GM18508 (cell line): Measurements from ENCODE around the gene DDX51.
"Not testable (repeated sequence)": the region's sequence is repeated elsewhere in the genome, so short reads cannot be mapped to it uniquely, and the experiment has no call there.

ENCODE experiments used
- ATAC-seq: cut with Tn5 transposase; IDR thresholded peaks from one replicate; pipeline ENCODE4 v1.9.1; 2021; ENCODE audit warnings: moderate number of reproducible peaks; ENCODE audit not compliant: insufficient read depth, unreplicated experiment

Gene DDX51

DNA sequence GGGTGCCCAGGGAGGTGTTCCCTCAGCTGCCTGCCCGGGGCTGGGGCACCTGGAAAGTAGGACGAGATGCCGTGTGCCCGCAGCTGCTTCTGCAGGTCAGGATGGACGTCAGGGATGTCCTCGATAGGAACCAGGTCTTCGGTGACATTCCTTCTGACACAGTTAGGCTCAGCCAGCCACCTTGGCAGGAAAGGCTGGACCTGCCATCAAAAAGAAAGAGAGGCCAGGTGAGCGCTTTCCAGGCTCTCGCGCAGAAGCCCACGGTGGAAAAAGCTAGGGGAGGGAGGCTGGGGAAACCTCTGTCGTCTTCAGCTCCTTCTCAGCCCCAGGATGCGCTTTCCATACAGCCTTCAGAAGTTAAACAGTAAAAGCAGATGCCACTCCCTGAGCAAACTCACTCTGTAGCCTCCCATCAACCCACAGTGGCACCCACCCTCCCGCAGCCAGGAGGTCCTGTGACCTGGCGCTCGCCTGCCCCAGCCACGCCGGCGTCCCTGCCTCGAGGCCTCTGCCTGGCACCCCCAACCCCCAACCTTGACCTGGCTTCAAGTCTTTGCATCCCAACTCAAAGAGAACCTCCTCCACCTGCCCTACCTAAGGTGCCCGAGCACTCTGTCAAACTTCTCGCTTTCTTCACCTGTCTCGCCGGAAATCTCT is 1.3 kb downstream of the DDX51 start:
- no peak for ATAC-seq

DNA sequence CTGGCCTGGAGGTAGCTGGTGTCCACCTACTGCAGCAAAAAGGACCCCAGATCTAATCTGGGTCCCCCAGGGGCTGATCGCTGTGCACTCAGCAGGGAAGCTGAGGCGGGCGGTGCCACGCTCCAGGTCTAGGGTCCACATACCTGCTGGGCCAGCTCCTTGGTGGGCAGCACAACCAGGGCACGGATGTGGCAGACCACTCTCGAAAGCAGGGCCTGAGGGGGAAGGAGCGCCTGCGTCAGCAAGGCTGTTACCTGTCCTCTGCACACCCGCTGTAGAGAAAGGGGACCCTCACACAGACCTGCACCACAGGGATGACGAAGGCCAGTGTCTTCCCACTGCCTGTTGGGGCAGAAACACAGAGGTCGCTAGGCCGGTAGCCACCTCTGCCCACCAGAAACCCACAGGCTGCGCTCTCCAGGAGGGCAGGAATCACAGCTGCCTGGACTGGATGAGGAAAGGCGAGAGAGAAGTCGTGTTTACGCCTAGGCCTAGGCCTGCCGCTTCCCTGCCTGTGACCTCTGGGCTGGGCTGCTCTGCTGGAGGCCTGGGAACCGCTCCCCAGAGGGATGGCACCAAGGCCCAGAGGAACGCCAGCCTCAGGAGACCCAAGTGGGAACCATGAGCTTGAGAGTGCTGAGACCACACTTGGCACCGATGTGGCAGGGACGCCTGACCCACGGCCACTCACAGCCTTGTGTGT is 2.0 kb downstream of the DDX51 start:
- ATAC-seq = no peak

DNA sequence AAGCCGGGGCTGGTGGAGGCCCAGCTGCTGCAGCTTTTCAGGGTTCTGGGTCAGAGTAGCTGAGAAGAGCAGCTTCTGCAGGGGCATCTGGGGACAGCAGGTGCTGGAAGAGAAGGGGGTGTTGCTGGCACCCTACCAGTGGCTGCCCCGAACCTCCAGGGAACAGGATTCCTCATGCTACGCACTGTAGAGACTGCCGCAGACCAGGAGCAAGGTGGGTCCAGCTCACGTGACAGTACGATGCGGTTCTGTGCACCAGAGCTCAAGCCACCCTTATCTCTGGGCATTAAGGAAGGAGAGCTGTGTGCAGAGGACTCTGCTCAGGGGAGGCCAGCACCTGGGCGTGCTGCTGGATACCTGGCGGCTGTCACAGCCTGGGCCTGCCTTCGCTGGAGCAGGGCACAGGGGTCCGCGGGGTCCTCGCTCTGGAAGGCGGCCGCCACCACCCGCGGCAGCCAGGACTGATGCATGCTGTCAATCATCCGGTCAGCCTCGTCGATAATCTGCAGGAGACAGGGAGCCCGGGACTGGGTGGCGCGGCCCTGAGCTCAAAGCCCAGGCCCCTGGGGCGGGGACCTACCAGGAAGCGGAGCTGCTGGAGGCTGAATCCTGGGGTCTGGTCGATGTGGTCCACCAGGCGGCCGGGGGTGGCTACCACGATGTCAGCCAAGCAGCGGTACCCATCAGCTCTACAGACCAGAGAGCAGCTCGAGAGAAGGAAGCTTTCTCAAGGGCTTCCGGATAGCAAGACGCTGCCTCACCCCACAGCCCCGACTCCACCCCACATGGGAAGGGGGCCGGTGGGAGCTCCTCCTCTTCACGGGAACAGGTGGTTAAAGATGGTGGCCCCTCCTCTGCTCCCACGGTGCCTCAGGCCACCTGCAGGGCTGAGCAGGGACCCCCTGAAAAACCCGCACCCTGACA is 2.9 kb downstream of the DDX51 start:
- no peak for ATAC-seq

- no peak for ATAC-seq
Observed at GRCh38 chr12:132140501-132140900, 3.6 kb downstream of the DDX51 start.

DNA sequence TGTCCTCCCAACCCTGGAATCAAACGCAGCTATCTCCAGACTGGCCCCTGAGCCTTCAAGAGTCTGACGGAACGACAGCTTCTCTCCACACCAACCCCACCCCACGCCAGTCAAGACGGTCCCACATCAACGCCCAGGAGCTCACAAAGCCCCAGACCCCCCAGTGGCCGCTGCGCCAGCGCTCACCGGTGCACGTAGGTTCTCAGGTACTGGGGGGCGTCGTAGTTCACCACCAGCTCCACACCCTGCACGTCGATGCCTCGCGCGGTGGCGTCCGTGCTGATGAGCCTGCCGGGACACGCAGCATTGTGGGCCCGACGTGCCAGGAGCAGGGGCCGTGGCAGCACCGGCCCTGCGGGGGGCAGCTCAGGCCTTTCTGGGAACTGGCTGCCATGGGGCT is 4.2 kb downstream of the DDX51 start:
- no peak for ATAC-seq

GRCh38 chr12:132138941-132139871 is 4.9 kb downstream of the DDX51 start:
- no peak for ATAC-seq

- no peak for ATAC-seq
Observed at GRCh38 chr12:132137483-132138125, 6.5 kb downstream of the DDX51 start.

DNA sequence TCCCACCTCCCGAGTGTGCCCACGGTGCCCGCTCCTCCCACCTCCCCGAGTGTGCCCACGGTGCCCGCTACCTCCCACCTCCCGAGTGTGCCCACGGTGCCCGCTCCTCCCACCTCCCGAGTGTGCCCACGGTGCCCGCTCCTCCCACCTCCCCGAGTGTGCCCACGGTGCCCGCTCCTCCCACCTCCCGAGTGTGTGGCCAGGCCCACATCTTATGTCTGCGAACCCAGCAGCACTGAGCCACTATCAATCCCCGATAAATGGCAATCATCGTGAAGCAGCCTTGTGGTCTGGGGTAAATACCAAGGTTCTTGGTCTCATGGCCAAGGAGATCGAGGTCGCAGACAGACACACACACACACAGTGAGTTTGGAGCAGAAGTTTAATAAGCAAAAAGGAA is 7.9 kb downstream of the DDX51 start:
- not testable (repeated sequence) for ATAC-seq

DNA sequence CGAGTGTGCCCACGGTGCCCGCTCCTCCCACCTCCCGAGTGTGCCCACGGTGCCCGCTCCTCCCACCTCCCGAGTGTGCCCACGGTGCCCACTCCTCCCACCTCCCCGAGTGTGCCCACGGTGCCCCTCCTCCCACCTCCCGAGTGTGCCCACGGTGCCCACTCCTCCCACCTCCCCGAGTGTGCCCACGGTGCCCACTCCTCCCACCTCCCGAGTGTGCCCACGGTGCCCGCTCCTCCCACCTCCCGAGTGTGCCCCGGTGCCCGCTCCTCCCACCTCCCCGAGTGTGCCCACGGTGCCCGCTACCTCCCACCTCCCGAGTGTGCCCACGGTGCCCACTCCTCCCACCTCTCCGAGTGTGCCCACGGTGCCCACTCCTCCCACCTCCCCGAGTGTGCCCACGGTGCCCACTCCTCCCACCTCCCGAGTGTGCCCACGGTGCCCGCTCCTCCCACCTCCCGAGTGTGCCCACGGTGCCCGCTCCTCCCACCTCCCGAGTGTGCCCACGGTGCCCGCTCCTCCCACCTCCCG is 9.4 kb downstream of the DDX51 start:
- not testable (repeated sequence) for ATAC-seq

DNA sequence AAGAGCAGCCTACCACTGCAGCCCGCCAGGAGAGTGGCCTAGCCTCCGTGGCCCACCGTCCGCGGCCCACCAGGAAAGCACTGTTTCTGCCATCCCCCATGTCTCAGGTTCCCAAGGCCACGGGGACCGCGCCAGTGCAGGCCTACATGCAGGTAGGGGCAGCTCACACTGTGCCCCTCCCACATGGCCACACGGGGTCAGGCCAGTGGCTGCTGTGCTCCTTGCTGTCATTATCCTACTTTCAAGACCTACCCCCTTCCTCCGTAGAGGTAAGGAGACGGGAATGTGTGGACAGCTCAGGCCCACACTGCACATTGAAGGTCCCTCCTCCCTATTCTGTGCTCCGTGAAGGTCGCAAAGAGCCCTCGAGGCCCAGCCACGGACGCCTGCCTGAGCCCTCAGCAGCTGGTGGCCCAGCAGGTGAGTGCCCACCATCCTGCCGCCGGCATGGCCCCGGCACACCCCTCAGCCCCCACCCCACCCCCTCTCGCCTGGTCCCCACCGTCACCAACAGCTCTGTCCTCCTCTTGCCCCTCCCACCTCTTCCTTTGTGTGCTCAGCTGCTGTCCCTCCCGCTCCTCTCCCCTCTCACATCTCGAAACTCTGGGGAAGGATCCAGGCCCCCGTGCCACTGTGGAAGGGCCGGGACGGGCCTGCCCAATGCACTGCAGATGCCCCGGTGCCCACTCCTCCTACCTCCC is 10.0 kb downstream of the DDX51 start:
- ATAC-seq = no peak

DNA sequence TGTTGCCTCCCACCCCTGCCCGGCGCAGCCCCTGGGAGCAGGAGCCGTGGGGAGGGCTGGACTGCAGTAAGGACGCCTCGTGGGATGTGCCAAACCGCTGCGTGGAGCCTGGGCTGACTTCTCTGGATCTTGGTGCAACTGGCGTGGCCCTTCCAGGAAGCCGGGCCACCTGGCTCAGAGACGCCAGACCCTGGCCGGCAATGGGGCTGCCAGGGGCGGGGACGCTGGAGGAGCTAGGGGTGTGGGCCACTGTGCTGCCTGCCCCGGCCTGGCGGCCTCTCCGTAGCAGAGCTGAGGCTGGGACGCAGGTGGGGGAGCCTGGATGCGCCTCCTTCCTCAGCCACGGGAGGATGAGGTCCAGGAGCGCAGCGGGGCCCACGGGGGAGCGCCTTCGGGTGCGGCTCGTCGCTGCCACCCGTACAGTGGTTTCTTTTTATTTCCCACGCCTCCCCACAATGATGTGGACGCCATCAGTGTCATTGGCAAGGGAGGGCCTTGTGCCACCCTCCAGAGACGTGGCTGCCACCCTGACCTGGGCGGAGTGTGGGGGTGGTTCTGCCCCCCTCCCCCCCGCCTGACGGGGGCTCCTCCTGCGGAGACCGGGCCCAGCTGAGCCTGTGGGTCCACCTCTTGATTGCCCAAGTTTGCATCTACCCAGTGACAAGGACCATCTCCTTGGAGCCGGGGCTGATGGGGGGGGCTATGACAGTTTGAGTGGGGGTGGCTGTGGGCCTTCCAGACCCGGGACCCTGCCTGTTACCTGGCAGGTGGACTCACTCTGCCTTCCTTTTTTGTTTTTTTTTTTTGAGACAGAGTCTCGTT is 11.3 kb downstream of the DDX51 start:
- ATAC-seq = no peak

DNA sequence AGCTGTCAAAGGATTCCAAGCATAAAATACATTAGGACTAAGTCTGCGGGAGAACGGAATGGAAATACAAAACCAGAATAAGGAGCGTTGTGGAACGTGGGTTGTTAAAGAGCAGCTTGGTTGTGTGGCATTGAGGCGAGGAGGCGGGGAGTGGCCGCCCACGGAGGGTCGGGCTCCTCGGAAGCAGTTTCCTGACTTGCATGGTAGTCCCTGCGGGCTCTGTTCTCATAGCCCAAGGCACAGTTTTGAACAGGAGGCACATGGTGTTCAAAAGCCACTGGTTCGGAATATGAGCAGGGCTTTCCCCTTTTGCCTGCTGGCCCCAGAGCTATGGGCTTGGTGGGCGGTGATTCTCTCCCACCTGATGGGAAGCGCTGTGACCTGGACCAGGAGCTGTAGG is 12.2 kb downstream of the DDX51 start:
- no peak for ATAC-seq

DNA sequence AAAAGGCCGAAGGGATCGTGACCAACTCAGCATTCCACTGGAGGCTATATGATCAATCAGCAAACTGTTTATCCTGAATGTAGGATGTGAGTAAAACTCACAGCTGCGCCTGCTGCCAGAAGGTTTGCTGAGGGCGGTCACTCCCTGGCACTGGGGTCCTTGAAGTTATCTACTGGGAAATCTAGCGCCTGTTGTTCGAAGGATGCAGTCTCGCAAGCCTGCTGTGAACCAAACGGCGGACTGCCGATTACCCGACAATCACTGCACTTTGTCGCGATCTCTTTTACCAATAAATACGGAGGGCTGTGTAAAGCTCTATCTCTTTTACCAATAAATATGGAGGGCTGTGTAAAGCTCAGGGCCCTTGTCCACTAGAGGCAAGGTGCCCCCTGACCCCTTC is 12.9 kb downstream of the DDX51 start:
- no peak for ATAC-seq

DNA sequence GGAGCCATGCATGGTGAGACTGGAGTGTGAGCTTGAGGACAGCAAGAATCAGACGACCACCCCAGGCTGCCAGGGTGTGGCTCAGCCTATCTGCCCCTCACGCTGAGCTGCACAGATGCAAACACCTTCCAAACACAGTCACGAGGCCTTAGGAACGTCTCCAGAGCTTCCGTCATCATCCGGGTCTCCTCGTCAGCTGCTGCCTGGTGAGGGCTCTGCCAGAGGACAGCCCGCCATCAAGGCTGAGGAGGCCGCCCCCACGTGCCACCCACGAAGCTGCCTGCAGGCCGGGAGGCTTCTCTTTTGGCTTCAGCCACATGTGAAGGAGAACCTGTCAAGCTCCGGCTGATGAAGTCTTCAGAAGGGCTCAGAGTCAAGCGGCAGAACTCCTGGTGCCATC is 13.4 kb downstream of the DDX51 start:
- ATAC-seq = no peak

DNA sequence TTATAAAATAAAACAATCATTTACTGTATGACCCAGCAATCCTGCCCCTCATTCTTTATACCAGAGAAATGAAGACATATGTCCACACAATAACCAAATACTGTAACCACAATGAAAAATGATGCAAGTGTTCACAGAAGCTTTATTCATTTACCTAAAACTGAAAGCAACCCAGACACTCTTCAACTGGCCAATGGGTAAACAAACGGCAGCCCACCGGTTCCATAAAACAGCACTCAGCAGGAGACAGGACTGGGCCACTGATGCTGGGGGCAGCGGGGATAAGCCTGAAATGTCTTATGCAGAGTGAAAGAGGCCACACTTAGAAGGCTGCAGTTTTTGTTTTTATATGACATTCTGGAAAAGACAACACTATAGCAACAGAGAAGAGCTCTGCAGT is 15.1 kb downstream of the DDX51 start:
- no peak for ATAC-seq

DNA sequence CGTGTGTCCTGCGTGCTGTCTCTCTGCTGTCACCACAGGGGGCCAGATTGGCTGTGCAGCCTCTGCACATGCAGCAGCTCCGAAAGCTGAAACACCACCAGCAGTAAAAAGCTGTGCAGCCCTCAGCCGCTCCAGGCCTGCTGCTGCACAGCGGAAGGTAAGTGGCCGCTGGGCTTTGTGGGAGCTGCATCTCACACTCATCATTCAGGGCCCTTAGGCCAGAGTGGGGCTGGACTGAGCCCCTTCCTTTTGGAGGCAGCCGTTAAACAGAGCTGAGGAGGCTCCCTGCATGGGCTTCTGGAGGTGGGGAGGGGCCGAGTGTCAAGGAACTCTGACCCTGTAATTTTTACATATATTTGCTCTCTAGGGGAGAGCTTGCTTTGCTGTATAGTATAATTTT is 17.1 kb downstream of the DDX51 start:
- no peak for ATAC-seq

DNA sequence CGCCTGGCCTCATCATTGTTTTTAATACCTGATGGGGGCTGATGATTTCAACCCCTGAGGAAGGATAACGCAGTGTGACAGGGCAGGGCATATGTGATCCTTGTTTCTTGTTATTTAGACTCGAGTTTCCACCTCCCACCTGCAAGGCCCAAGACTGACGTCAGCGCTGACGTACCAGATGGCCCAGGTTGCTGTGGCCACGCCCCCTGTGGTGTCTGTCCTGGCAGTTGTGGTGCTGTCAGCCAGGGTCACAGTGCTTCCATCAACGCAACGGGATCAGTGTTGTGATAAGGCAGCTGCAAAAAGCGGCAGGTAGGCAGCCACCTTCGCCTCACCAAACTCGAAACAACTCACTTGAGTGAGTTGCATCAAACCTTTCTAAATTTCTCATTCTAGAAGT is 18.4 kb downstream of the DDX51 start:
- no peak for ATAC-seq
